ENCODE results near the gene CEP250.
"Not testable (repeated sequence)": the region's sequence is repeated elsewhere in the genome, so short reads cannot be mapped to it uniquely, and the experiment has no call there.

The CEP250 gene

GRCh38 chr20:35451295-35451694 lies 4.1 kb upstream of the CEP250 start:
- DNase-seq (ENCODE audit: low read depth, low spot score), result no peak

GRCh38 chr20:35453647-35454046 lies 1.8 kb upstream of the CEP250 start:
- no peak for DNase-seq (ENCODE audit: low read depth, low spot score)

- DNase-seq (ENCODE audit: low read depth, low spot score), result not testable (repeated sequence)
Observed at GRCh38 chr20:35456700-35457099, 1.3 kb downstream of the CEP250 start.

- DNase-seq (ENCODE audit: low read depth, low spot score), result not testable (repeated sequence)
Observed at GRCh38 chr20:35457539-35457938, 2.1 kb downstream of the CEP250 start.

GRCh38 chr20:35458388-35458787 lies 3.0 kb downstream of the CEP250 start:
- no peak for DNase-seq (ENCODE audit: low read depth, low spot score)

- no peak for DNase-seq (ENCODE audit: low read depth, low spot score)
Observed at GRCh38 chr20:35461620-35462019, 6.2 kb downstream of the CEP250 start.

GRCh38 chr20:35462351-35462750 lies 7.0 kb downstream of the CEP250 start:
- no peak for DNase-seq (ENCODE audit: low read depth, low spot score)

GRCh38 chr20:35463455-35464300 lies 8.3 kb downstream of the CEP250 start:
- no peak for DNase-seq (ENCODE audit: low read depth, low spot score)

GRCh38 chr20:35465976-35466375 lies 10.6 kb downstream of the CEP250 start:
- no peak for DNase-seq (ENCODE audit: low read depth, low spot score)

GRCh38 chr20:35466856-35467255 lies 11.5 kb downstream of the CEP250 start:
- no peak for DNase-seq (ENCODE audit: low read depth, low spot score)

GRCh38 chr20:35467339-35468224 lies 12.2 kb downstream of the CEP250 start:
- no peak for DNase-seq (ENCODE audit: low read depth, low spot score)

GRCh38 chr20:35468671-35469334 lies 13.4 kb downstream of the CEP250 start:
- DNase-seq (ENCODE audit: low read depth, low spot score), result no peak

GRCh38 chr20:35472209-35472608 lies 16.8 kb downstream of the CEP250 start:
- no peak for DNase-seq (ENCODE audit: low read depth, low spot score)

- DNase-seq (ENCODE audit: low read depth, low spot score), result no peak
Observed at GRCh38 chr20:35473684-35474083, 18.3 kb downstream of the CEP250 start.

- DNase-seq (ENCODE audit: low read depth, low spot score), result no peak
Observed at GRCh38 chr20:35474303-35474871, 19.0 kb downstream of the CEP250 start.

GRCh38 chr20:35476288-35476687 lies 20.9 kb downstream of the CEP250 start:
- DNase-seq (ENCODE audit: low read depth, low spot score), result no peak

- no peak for DNase-seq (ENCODE audit: low read depth, low spot score)
Observed at GRCh38 chr20:35478804-35479472, 23.5 kb downstream of the CEP250 start.

GRCh38 chr20:35479798-35480197 lies 24.4 kb downstream of the CEP250 start:
- DNase-seq (ENCODE audit: low read depth, low spot score), result no peak

- DNase-seq (ENCODE audit: low read depth, low spot score), result no peak
Observed at GRCh38 chr20:35487479-35487878, 32.1 kb downstream of the CEP250 start.

GRCh38 chr20:35489717-35490116 lies 34.3 kb downstream of the CEP250 start:
- no peak for DNase-seq (ENCODE audit: low read depth, low spot score)

- DNase-seq (ENCODE audit: low read depth, low spot score), result no peak
Observed at GRCh38 chr20:35490736-35491181, 35.4 kb downstream of the CEP250 start.

All from brain pericyte (primary cell).